Measurements from ENCODE around the gene FIGN. TPM values are rescaled to one million over a fixed set of nuclear protein-coding genes. Genes with fewer than 3 reads are reported as not detected.

FIGN gene
- polyA plus RNA-seq, 1 donor from 2014 or later: 0.71 TPM

DNA sequence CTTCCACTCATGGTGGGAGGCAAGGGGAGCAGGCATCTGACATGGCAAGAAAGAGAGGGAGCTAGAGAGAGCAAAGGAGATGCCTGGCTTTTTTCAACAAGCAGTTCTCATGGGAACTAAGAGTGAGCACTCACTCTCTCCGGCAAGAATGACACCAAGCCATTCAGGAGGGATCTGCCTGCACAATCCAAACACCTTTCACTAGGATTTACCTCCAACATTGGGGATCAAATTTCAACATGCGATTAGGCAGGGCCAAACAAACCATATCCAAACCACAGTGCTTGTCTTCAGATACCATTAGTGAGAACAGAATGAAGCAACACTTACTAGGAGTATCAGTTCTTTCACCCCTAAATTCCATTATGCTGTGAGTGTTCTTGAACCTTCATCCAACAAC, 77.3 kb downstream of the FIGN start:
- Histone ChIP-seq H2AFZ (ENCODE audit: low read depth, low read length) (no peak overlapping the region), H3K79me2 (replicated peaks; ENCODE audit: insufficient read depth, low read length) (no peaks in the 10 kb centered on the region), H3K4me2 (ENCODE audit: low read length) (no peak overlapping the region), H3K27me3 (ENCODE audit: insufficient read depth, low read depth, low read length) (no peaks in the 10 kb centered on the region), H3K9ac (ENCODE audit: low read length) (no peak overlapping the region), H3K27ac (ENCODE audit: low read length) (no peak overlapping the region), H3F3A (ENCODE audit: insufficient read depth, low read length, poor library complexity, severe bottlenecking) (no peaks in the 10 kb centered on the region), H4K20me1 (ENCODE audit: insufficient read depth) (no peaks in the 10 kb centered on the region), H3K36me3 (ENCODE audit: insufficient read depth, low read length) (no peaks in the 10 kb centered on the region), H3K9me2 (ENCODE audit: insufficient read depth, low read length) (no peaks in the 10 kb centered on the region), H3K9me3 (ENCODE audit: low read length) (no peaks in the 10 kb centered on the region), H3K4me3 (ENCODE audit: low read length) (no peak overlapping the region)
- TF ChIP-seq RAD21 (conservative IDR thresholded peaks at IDR 0.05): no peak
- TF ChIP-seq, protein P1, sequence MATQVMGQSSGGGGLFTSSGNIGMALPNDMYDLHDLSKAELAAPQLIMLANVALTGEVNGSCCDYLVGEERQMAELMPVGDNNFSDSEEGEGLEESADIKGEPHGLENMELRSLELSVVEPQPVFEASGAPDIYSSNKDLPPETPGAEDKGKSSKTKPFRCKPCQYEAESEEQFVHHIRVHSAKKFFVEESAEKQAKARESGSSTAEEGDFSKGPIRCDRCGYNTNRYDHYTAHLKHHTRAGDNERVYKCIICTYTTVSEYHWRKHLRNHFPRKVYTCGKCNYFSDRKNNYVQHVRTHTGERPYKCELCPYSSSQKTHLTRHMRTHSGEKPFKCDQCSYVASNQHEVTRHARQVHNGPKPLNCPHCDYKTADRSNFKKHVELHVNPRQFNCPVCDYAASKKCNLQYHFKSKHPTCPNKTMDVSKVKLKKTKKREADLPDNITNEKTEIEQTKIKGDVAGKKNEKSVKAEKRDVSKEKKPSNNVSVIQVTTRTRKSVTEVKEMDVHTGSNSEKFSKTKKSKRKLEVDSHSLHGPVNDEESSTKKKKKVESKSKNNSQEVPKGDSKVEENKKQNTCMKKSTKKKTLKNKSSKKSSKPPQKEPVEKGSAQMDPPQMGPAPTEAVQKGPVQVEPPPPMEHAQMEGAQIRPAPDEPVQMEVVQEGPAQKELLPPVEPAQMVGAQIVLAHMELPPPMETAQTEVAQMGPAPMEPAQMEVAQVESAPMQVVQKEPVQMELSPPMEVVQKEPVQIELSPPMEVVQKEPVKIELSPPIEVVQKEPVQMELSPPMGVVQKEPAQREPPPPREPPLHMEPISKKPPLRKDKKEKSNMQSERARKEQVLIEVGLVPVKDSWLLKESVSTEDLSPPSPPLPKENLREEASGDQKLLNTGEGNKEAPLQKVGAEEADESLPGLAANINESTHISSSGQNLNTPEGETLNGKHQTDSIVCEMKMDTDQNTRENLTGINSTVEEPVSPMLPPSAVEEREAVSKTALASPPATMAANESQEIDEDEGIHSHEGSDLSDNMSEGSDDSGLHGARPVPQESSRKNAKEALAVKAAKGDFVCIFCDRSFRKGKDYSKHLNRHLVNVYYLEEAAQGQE (IDR thresholded peaks at IDR 0.05; ENCODE audit: borderline replicate concordance): no peak
- TF ChIP-seq POLR2AphosphoS5 (IDR thresholded peaks at IDR 0.05): no peak
- no peak for TF ChIP-seq SMC3 (conservative IDR thresholded peaks at IDR 0.05; ENCODE audit: poor library complexity)
- no peak for TF ChIP-seq TAF1 (IDR thresholded peaks at IDR 0.05; ENCODE audit: low read depth)
- TF ChIP-seq, protein P2, sequence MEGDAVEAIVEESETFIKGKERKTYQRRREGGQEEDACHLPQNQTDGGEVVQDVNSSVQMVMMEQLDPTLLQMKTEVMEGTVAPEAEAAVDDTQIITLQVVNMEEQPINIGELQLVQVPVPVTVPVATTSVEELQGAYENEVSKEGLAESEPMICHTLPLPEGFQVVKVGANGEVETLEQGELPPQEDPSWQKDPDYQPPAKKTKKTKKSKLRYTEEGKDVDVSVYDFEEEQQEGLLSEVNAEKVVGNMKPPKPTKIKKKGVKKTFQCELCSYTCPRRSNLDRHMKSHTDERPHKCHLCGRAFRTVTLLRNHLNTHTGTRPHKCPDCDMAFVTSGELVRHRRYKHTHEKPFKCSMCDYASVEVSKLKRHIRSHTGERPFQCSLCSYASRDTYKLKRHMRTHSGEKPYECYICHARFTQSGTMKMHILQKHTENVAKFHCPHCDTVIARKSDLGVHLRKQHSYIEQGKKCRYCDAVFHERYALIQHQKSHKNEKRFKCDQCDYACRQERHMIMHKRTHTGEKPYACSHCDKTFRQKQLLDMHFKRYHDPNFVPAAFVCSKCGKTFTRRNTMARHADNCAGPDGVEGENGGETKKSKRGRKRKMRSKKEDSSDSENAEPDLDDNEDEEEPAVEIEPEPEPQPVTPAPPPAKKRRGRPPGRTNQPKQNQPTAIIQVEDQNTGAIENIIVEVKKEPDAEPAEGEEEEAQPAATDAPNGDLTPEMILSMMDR (IDR thresholded peaks at IDR 0.05; ENCODE audit: poor library complexity, severe bottlenecking): no peak
- TF ChIP-seq EZH2 (IDR thresholded peaks at IDR 0.05; ENCODE audit: borderline replicate concordance, insufficient read depth, low read length, poor library complexity, severe bottlenecking): no peak
- TF ChIP-seq EP300 (conservative IDR thresholded peaks at IDR 0.05; ENCODE audit: poor library complexity, severe bottlenecking): no peak
- TF ChIP-seq MXI1 (conservative IDR thresholded peaks at IDR 0.05; ENCODE audit: poor library complexity, severe bottlenecking): no peak

DNA sequence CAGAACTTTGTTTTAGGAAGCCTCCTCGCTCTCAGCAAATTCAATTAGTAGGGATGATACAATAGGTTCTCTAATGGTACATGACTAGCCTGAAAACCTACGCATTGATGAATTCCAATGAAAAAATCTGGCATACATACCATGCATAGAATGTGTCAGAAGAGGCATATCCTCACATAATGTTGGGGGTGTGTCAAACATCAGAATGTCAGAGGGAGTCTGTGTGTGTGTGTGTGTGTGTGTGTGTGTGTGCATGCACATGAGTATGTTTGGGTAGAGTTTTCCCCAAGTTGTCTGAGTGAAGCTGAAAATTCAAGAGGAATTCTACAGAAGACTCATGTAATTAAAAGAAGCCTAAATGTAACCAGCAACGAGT, 78.5 kb downstream of the FIGN start:
- Histone ChIP-seq H3K27me3 (ENCODE audit: insufficient read depth, low read depth, low read length) (no peaks in the 10 kb centered on the region), H3K27ac (ENCODE audit: low read length) (no peak overlapping the region), H3K9ac (ENCODE audit: low read length) (no peak overlapping the region), H2AFZ (ENCODE audit: low read depth, low read length) (no peak overlapping the region), H3F3A (ENCODE audit: insufficient read depth, low read length, poor library complexity, severe bottlenecking) (no peaks in the 10 kb centered on the region), H3K9me2 (ENCODE audit: insufficient read depth, low read length) (no peaks in the 10 kb centered on the region), H3K9me3 (ENCODE audit: low read length) (no peaks in the 10 kb centered on the region), H3K4me2 (ENCODE audit: low read length) (no peak overlapping the region), H3K36me3 (ENCODE audit: insufficient read depth, low read length) (no peaks in the 10 kb centered on the region), H3K79me2 (replicated peaks; ENCODE audit: insufficient read depth, low read length) (no peaks in the 10 kb centered on the region), H4K20me1 (ENCODE audit: insufficient read depth) (no peaks in the 10 kb centered on the region), H3K4me3 (ENCODE audit: low read length) (no peak overlapping the region)
- TF ChIP-seq, protein P1 (IDR thresholded peaks at IDR 0.05; ENCODE audit: borderline replicate concordance): no peak
- TF ChIP-seq SMC3 (conservative IDR thresholded peaks at IDR 0.05; ENCODE audit: poor library complexity) (no peak), MXI1 (conservative IDR thresholded peaks at IDR 0.05; ENCODE audit: poor library complexity, severe bottlenecking) (no peak), EP300 (conservative IDR thresholded peaks at IDR 0.05; ENCODE audit: poor library complexity, severe bottlenecking) (no peak), POLR2AphosphoS5 (IDR thresholded peaks at IDR 0.05) (no peak)
- TF ChIP-seq, protein P2 (IDR thresholded peaks at IDR 0.05; ENCODE audit: poor library complexity, severe bottlenecking): no peak
